NT2/D1 (cell line): ENCODE results near the gene CFB.
"Not testable (repeated sequence)": the region's sequence is repeated elsewhere in the genome, so short reads cannot be mapped to it uniquely, and the experiment has no call there.

Experiments
- SUZ12 ChIP-seq: IDR thresholded peaks from 2 replicates; pipeline ENCODE4 v1.6.1; 2011; ENCODE audit not compliant: insufficient read length, insufficient read depth; ENCODE audit errors: extremely low read depth
- YY1 ChIP-seq: IDR thresholded peaks from 2 replicates; pipeline ENCODE4 v1.6.1; 2011; ENCODE audit not compliant: insufficient read length, insufficient read depth

DNA sequence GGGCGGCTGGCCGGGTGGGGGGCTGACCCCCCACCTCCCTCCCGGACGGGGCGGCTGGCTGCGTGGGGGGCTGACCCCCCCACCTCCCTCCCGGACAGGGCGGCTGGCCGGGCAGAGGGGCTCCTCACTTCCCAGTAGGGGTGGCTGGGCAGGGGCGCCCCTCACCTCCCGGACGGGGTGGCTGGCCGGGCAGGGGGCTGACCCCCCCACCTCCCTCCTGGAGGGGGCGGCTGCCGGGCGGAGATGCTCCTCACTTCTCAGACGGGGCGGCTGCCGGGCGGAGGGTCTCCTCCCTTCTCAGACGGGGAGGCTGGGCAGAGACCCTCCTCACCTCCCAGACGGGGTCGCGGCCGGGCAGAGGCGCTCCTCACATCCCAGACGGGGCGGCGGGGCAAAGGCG is 30.2 kb downstream of the CFB start:
- not testable (repeated sequence) for TF ChIP-seq YY1, SUZ12
